ENCODE results near the gene DNAH14.
"Not testable (repeated sequence)": the region's sequence is repeated elsewhere in the genome, so short reads cannot be mapped to it uniquely, and the experiment has no call there.

DNAH14 gene

GRCh38 chr1:224995602-224996001, 66.1 kb downstream of the DNAH14 start:
- no peak for DNase-seq (ENCODE audit: low read depth in 2 of 2)

- no peak for DNase-seq (ENCODE audit: low read depth in 2 of 2)
Measured at GRCh38 chr1:224996266-224996665, 66.8 kb downstream of the DNAH14 start.

- DNase-seq (ENCODE audit: low read depth in 2 of 2) = no peak
Measured at GRCh38 chr1:224998185-224998584, 68.7 kb downstream of the DNAH14 start.

- no peak for DNase-seq (ENCODE audit: low read depth in 2 of 2)
Measured at GRCh38 chr1:225004396-225004795, 74.9 kb downstream of the DNAH14 start.

- DNase-seq (ENCODE audit: low read depth in 2 of 2) = not testable (repeated sequence)
Measured at GRCh38 chr1:225006352-225006751, 76.9 kb downstream of the DNAH14 start.

- DNase-seq (ENCODE audit: low read depth in 2 of 2) = not testable (repeated sequence)
Measured at GRCh38 chr1:225008050-225008449, 78.6 kb downstream of the DNAH14 start.

GRCh38 chr1:225021037-225021436, 91.6 kb downstream of the DNAH14 start:
- no peak for DNase-seq (ENCODE audit: low read depth in 2 of 2)

GRCh38 chr1:225026701-225027100, 97.2 kb downstream of the DNAH14 start:
- DNase-seq (ENCODE audit: low read depth in 2 of 2) = no peak

GRCh38 chr1:225036441-225036840, 107.0 kb downstream of the DNAH14 start:
- DNase-seq (ENCODE audit: low read depth in 2 of 2) = not testable (repeated sequence)

GRCh38 chr1:225042263-225042662, 112.8 kb downstream of the DNAH14 start:
- no peak for DNase-seq (ENCODE audit: low read depth in 2 of 2)

GRCh38 chr1:225044258-225044657, 114.8 kb downstream of the DNAH14 start:
- no peak for DNase-seq (ENCODE audit: low read depth in 2 of 2)

GRCh38 chr1:225049594-225049993, 120.1 kb downstream of the DNAH14 start:
- DNase-seq (ENCODE audit: low read depth in 2 of 2) = no peak

GRCh38 chr1:225063722-225064121, 134.2 kb downstream of the DNAH14 start:
- DNase-seq (ENCODE audit: low read depth in 2 of 2) = no peak

- no peak for DNase-seq (ENCODE audit: low read depth in 2 of 2)
Measured at GRCh38 chr1:225070972-225071371, 141.5 kb downstream of the DNAH14 start.

GRCh38 chr1:225097175-225097574, 167.7 kb downstream of the DNAH14 start:
- DNase-seq (ENCODE audit: low read depth in 2 of 2) = no peak

GRCh38 chr1:225111000-225111399, 181.5 kb downstream of the DNAH14 start:
- no peak for DNase-seq (ENCODE audit: low read depth in 2 of 2)

GRCh38 chr1:225113265-225113664, 183.8 kb downstream of the DNAH14 start:
- DNase-seq (ENCODE audit: low read depth in 2 of 2) = no peak

- DNase-seq (ENCODE audit: low read depth in 2 of 2) = no peak
Measured at GRCh38 chr1:225114354-225114990, 185.0 kb downstream of the DNAH14 start.

- DNase-seq (ENCODE audit: low read depth in 2 of 2) = no peak
Measured at GRCh38 chr1:225119307-225119706, 189.8 kb downstream of the DNAH14 start.

GRCh38 chr1:225121095-225121494, 191.6 kb downstream of the DNAH14 start:
- DNase-seq (ENCODE audit: low read depth in 2 of 2) = no peak

GRCh38 chr1:225131869-225132268, 202.4 kb downstream of the DNAH14 start:
- no peak for DNase-seq (ENCODE audit: low read depth in 2 of 2)

GRCh38 chr1:225137976-225138375, 208.5 kb downstream of the DNAH14 start:
- DNase-seq (ENCODE audit: low read depth in 2 of 2) = no peak

- DNase-seq (ENCODE audit: low read depth in 2 of 2) = no peak
Measured at GRCh38 chr1:225143001-225143400, 213.5 kb downstream of the DNAH14 start.

GRCh38 chr1:225146478-225146877, 217.0 kb downstream of the DNAH14 start:
- DNase-seq (ENCODE audit: low read depth in 2 of 2) = no peak
